ENCODE data around the gene ABCC8. TPM values are rescaled to one million over a fixed set of nuclear protein-coding genes. Genes with fewer than 3 reads are reported as not detected.

Gene ABCC8
- total RNA-seq, 1 donor from 2014 or later: 1.1 TPM

- Histone ChIP-seq H3K4me3 (no peak overlapping the region), H3K9me3 (replicated peaks) (no peaks in the 10 kb centered on the region), H3K4me1 (no peaks in the 10 kb centered on the region), H3K36me3 (no peaks in the 10 kb centered on the region), H3K27ac (replicated peaks) (no peak overlapping the region), H3K27me3 (ENCODE audit: low read depth) (peaks cover 27% of the 10 kb centered on the region)
- intact Hi-C loops (cut with micrococcal nuclease): no loop called here
- no peak for DNase-seq
- TF ChIP-seq, protein P1, sequence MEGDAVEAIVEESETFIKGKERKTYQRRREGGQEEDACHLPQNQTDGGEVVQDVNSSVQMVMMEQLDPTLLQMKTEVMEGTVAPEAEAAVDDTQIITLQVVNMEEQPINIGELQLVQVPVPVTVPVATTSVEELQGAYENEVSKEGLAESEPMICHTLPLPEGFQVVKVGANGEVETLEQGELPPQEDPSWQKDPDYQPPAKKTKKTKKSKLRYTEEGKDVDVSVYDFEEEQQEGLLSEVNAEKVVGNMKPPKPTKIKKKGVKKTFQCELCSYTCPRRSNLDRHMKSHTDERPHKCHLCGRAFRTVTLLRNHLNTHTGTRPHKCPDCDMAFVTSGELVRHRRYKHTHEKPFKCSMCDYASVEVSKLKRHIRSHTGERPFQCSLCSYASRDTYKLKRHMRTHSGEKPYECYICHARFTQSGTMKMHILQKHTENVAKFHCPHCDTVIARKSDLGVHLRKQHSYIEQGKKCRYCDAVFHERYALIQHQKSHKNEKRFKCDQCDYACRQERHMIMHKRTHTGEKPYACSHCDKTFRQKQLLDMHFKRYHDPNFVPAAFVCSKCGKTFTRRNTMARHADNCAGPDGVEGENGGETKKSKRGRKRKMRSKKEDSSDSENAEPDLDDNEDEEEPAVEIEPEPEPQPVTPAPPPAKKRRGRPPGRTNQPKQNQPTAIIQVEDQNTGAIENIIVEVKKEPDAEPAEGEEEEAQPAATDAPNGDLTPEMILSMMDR (IDR thresholded peaks at IDR 0.05; ENCODE audit: borderline replicate concordance): no peak
These were observed 44.7 kb upstream of the ABCC8 start for GRCh38 chr11:17521106-17521900.

DNA sequence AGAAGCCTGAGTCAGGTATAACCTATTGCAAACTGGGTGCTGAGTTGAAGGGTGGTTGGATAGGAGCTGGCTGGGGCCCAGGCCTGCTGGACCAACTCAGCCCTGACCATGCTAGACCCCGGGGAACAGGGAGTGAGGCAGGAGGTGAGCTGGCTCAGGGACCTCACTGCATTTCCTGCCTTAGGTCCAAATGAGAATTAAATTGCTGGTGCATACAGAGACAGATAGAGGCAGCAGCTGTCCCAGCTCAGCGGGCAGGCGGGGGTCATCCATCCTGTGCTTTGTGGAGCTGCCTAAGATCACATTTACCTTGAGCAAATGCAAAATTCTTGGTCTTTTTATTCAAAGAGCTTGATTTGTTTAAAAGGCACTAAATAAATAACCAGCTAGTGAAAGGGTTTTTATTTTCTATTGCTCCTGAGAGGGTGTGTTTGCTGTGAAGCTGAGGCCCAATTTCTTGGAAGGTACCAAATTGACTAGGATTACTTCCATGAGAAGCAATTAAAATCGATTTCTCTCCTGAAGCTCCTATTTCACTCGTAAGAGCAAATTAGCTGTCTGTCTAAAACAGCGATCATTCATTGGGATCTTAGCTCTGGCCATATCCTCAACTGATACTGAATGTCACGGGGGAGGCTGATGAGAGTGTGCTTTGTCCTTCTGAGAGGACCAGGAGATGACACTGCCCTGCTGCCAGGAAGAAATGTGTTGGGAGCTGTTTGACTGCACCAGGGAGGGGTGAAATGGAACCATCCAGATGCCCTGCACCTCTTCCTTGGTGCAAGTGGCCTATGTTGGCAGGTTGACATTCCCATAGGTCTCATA is 42.6 kb upstream of the ABCC8 start:
- Histone ChIP-seq H3K36me3 (no peaks in the 10 kb centered on the region), H3K27ac (replicated peaks) (no peak overlapping the region), H3K4me1 (no peaks in the 10 kb centered on the region), H3K27me3 (ENCODE audit: low read depth) (peaks cover 27% of the 10 kb centered on the region), H3K9me3 (replicated peaks) (no peaks in the 10 kb centered on the region), H3K4me3 (no peak overlapping the region)
- TF ChIP-seq, protein P1 (IDR thresholded peaks at IDR 0.05; ENCODE audit: borderline replicate concordance): no peak
- intact Hi-C loops (cut with micrococcal nuclease): no loop called here
- DNase-seq: no peak

DNA sequence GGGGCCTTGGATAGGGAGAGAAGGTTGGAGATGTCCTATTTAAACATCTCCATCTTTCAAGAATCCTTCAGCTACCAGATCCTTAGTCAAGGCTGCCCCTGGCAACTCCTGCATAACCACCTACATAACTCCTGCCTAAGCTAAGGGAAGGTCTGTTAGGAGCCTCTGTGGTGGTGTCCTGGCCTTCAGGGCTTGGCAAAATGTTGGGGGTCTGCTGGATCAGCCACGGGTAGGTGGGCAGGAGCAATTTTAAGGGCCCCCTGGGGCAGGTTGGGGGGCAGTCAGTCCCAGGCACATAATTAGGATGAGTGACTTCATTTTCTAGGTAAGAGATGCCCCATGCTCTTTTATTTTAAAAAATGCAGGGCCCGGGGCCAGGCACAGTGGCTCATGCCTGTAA is 41.7 kb upstream of the ABCC8 start:
- DNase-seq: no peak
- TF ChIP-seq, protein P1 (IDR thresholded peaks at IDR 0.05; ENCODE audit: borderline replicate concordance): no peak
- intact Hi-C loops (cut with micrococcal nuclease): no loop called here

DNA sequence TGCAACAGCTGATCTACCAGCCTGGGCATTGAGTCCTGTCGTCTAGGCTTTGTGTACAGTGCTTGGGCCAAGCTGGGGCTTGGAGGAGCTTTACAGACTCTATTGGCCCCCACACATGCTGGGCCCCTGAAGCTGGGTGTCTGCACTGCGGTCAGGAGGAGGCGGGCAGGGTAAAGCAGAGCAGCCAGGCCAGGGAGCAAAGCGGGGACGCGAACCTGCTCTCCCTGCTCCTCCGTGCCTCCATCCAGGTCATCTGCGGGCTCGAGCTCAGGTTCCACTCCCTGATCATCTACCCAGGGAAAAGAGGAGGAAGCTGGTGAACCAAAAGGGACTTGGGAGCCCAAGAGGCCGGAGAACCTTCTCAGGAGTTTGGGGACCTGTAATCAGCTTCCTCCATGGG is 40.5 kb upstream of the ABCC8 start:
- H3K27me3 ChIP-seq (ENCODE audit: low read depth): peaks cover 27% of the 10 kb centered on the region
- TF ChIP-seq, protein P1 (IDR thresholded peaks at IDR 0.05; ENCODE audit: borderline replicate concordance): no peak
- no peak overlapping the region for H3K27ac ChIP-seq (replicated peaks)
- H3K4me1 ChIP-seq: no peaks in the 10 kb centered on the region
- intact Hi-C loops (cut with micrococcal nuclease): no loop called here
- no peak for DNase-seq
- no peaks in the 10 kb centered on the region for H3K9me3 ChIP-seq (replicated peaks)
- no peak overlapping the region for H3K4me3 ChIP-seq
- no peaks in the 10 kb centered on the region for H3K36me3 ChIP-seq

More for the DNA sequence above, 41.7 kb upstream of the ABCC8 start:
- H3K4me1 ChIP-seq: no peaks in the 10 kb centered on the region
- H3K36me3 ChIP-seq: no peaks in the 10 kb centered on the region
- H3K27me3 ChIP-seq (ENCODE audit: low read depth): peaks cover 27% of the 10 kb centered on the region
- no peak overlapping the region for H3K27ac ChIP-seq (replicated peaks)
- H3K4me3 ChIP-seq: no peak overlapping the region
- H3K9me3 ChIP-seq (replicated peaks): no peaks in the 10 kb centered on the region

- Histone ChIP-seq H3K9me3 (replicated peaks) (no peaks in the 10 kb centered on the region), H3K27ac (replicated peaks) (no peak overlapping the region), H3K36me3 (no peaks in the 10 kb centered on the region), H3K27me3 (ENCODE audit: low read depth) (peaks cover 27% of the 10 kb centered on the region), H3K4me1 (no peaks in the 10 kb centered on the region), H3K4me3 (no peak overlapping the region)
- TF ChIP-seq, protein P1 (IDR thresholded peaks at IDR 0.05; ENCODE audit: borderline replicate concordance): no peak
- intact Hi-C loops (cut with micrococcal nuclease): no loop called here
- DNase-seq: no peak
These were observed 40.0 kb upstream of the ABCC8 start for GRCh38 chr11:17516551-17517150.

All from left ventricle myocardium inferior (tissue), 1 donor.